ENCODE data around the gene EPHA7. TPM values are rescaled to one million over a fixed set of nuclear protein-coding genes. Genes with fewer than 3 reads are reported as not detected.

The EPHA7 gene
- total RNA-seq, 1 experiment from 2014 or later, result 9.5 TPM

GRCh38 chr6:93323630-93324029 lies 95.7 kb downstream of the EPHA7 start:
- Histone ChIP-seq H2BK5ac (ENCODE audit: insufficient read length, low read length) (no peak overlapping the region), H3K56ac (ENCODE audit: insufficient read length, low read depth, low read length) (no peak overlapping the region), H3K4me2 (ENCODE audit: insufficient read depth, insufficient read length, low read length) (no peak overlapping the region), H3K9ac (ENCODE audit: extremely low read depth, insufficient read length, low read length) (no peak overlapping the region), H3K27ac (ENCODE audit: insufficient read length, low read depth, low read length) (no peak overlapping the region), H4K5ac (ENCODE audit: insufficient read length, low read depth, low read length) (no peak overlapping the region), H4K20me1 (ENCODE audit: control insufficient read depth, insufficient read depth, insufficient read length) (no peaks in the 10 kb centered on the region), H2BK15ac (ENCODE audit: low read depth, low read length) (no peak overlapping the region), H2BK20ac (ENCODE audit: low read depth, low read length, poor library complexity, severe bottlenecking) (no peak overlapping the region), H3K23ac (ENCODE audit: insufficient read length, low read depth, low read length) (no peak overlapping the region), H2BK120ac (ENCODE audit: low read depth, low read length, poor library complexity, severe bottlenecking) (no peak overlapping the region), H3K79me2 (ENCODE audit: insufficient read depth, low read length) (no peaks in the 10 kb centered on the region), H2AK5ac (ENCODE audit: insufficient read length, low read length) (no peak overlapping the region), H3K79me1 (ENCODE audit: insufficient read depth, low read depth, low read length, poor library complexity, severe bottlenecking) (no peaks in the 10 kb centered on the region), H3K14ac (ENCODE audit: insufficient read depth, low read length) (no peak overlapping the region), H2BK12ac (ENCODE audit: insufficient read length, low read depth, low read length) (no peak overlapping the region), H3K9me3 (ENCODE audit: control insufficient read depth, low read depth, low read length) (no peaks in the 10 kb centered on the region), H3K4ac (ENCODE audit: low read depth, low read length) (no peak overlapping the region), H4K91ac (ENCODE audit: insufficient read length, low read depth, low read length) (no peak overlapping the region), H3K23me2 (ENCODE audit: insufficient read length, low read depth, low read length, poor library complexity, severe bottlenecking) (no peaks in the 10 kb centered on the region), H2AFZ (ENCODE audit: low read length) (no peak overlapping the region), H3K18ac (ENCODE audit: insufficient read length, low read depth, low read length) (no peak overlapping the region), H4K8ac (replicated peaks; ENCODE audit: insufficient read length, low read depth, low read length) (no peak overlapping the region), H3T11ph (ENCODE audit: low read length) (no peak overlapping the region), H3K4me1 (ENCODE audit: insufficient read depth, low read length) (peaks cover 2% of the 10 kb centered on the region; the same call in 1 of the 2 replicates), H3K27me3 (ENCODE audit: insufficient read depth, low read length) (no peaks in the 10 kb centered on the region)
- Mint-ChIP-seq H3K27ac (no peak overlapping the region), H3K4me3 (no peak overlapping the region), H3K36me3 (ENCODE audit: insufficient read depth in 1 of 3, low read depth in 3 of 3) (no peaks in the 10 kb centered on the region), H3K9me3 (no peaks in the 10 kb centered on the region), H3K4me1 (no peaks in the 10 kb centered on the region), H3K27me3 (ENCODE audit: low read depth) (no peaks in the 10 kb centered on the region)
- WGBS (ENCODE audit: extremely low coverage, insufficient read length, low lambda C conversion rate), result no CpG with 5 or more reads among the region's 1 CpG
- TF ChIP-seq, protein P1, sequence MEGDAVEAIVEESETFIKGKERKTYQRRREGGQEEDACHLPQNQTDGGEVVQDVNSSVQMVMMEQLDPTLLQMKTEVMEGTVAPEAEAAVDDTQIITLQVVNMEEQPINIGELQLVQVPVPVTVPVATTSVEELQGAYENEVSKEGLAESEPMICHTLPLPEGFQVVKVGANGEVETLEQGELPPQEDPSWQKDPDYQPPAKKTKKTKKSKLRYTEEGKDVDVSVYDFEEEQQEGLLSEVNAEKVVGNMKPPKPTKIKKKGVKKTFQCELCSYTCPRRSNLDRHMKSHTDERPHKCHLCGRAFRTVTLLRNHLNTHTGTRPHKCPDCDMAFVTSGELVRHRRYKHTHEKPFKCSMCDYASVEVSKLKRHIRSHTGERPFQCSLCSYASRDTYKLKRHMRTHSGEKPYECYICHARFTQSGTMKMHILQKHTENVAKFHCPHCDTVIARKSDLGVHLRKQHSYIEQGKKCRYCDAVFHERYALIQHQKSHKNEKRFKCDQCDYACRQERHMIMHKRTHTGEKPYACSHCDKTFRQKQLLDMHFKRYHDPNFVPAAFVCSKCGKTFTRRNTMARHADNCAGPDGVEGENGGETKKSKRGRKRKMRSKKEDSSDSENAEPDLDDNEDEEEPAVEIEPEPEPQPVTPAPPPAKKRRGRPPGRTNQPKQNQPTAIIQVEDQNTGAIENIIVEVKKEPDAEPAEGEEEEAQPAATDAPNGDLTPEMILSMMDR (conservative IDR thresholded peaks at IDR 0.05), result no peak
- DNase-seq, result no peak

All from H9 (cell line).